RWPE2 (cell line): ENCODE measurements around the gene TFEB.

ENCODE experiments used
- ATAC-seq: fragments of 200-7000 bp; cut with Tn5 transposase; 3 replicates; pipeline ENCODE4 v1.9.1; 2021; ENCODE audit warnings: low read depth
- DNase-seq: peaks from one replicate; pipeline ENCODE4 v3.0.0-alpha.2; 2020; ENCODE audit warnings: low spot score
- H3K27ac ChIP-seq: fragments of 450-650 bp; 2 replicates; pipeline ENCODE4 v1.5.1; 2017; ENCODE audit warnings: mild to moderate bottlenecking; ENCODE audit not compliant: poor library complexity, severe bottlenecking
- H3K27me3 ChIP-seq: fragments of 250-450 bp; sonication (Bioruptor Pico); 2 replicates; pipeline ENCODE4 v1.5.1; 2021; ENCODE audit warnings: mild to moderate bottlenecking, moderate library complexity; ENCODE audit not compliant: insufficient read depth, poor library complexity, severe bottlenecking
- H3K36me3 ChIP-seq: fragments of 250-450 bp; sonication (Bioruptor Pico); 2 replicates; pipeline ENCODE4 v1.5.1; 2020; ENCODE audit warnings: low read depth, mild to moderate bottlenecking, moderate library complexity
- H3K4me1 ChIP-seq: fragments of 250-450 bp; sonication (Bioruptor Pico); 2 replicates; pipeline ENCODE4 v1.5.1; 2021; ENCODE audit warnings: mild to moderate bottlenecking, moderate library complexity; ENCODE audit not compliant: insufficient read depth, poor library complexity, severe bottlenecking
- H3K4me3 ChIP-seq: fragments of 250-450 bp; sonication (Bioruptor Pico); 2 replicates; pipeline ENCODE4 v1.5.1; 2021; ENCODE audit warnings: mild to moderate bottlenecking, moderate library complexity; ENCODE audit not compliant: severe bottlenecking
- H3K9me3 ChIP-seq: fragments of 250-450 bp; sonication (Bioruptor Pico); 2 replicates; pipeline ENCODE4 v1.5.1; 2021; ENCODE audit warnings: mild to moderate bottlenecking, moderate library complexity; ENCODE audit not compliant: severe bottlenecking
- TF ChIP-seq, protein P1 (sequence below): fragments of 450-650 bp; IDR thresholded peaks from one replicate; pipeline ENCODE4 v1.5.1; 2017; ENCODE audit warnings: mild to moderate bottlenecking, moderate library complexity; ENCODE audit not compliant: poor library complexity, severe bottlenecking

TFEB gene

GRCh38 chr6:41780551-41781365 is 45.4 kb upstream of the TFEB start, which contains the start of gene PRICKLE4:
TSS of gene PRICKLE4 (plus strand) at chr6:41780782. CDS start at chr6:41783474, 2,692 bp downstream.
- TF ChIP-seq, protein P1, sequence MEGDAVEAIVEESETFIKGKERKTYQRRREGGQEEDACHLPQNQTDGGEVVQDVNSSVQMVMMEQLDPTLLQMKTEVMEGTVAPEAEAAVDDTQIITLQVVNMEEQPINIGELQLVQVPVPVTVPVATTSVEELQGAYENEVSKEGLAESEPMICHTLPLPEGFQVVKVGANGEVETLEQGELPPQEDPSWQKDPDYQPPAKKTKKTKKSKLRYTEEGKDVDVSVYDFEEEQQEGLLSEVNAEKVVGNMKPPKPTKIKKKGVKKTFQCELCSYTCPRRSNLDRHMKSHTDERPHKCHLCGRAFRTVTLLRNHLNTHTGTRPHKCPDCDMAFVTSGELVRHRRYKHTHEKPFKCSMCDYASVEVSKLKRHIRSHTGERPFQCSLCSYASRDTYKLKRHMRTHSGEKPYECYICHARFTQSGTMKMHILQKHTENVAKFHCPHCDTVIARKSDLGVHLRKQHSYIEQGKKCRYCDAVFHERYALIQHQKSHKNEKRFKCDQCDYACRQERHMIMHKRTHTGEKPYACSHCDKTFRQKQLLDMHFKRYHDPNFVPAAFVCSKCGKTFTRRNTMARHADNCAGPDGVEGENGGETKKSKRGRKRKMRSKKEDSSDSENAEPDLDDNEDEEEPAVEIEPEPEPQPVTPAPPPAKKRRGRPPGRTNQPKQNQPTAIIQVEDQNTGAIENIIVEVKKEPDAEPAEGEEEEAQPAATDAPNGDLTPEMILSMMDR = no peak
- Histone ChIP-seq H3K9me3 (no peaks in the 10 kb centered on the region), H3K4me1 (peaks cover 9% of the 10 kb centered on the region), H3K27me3 (no peaks in the 10 kb centered on the region), H3K4me3 (peak within 1 kb of the TSS; percentile 70), H3K36me3 (peaks cover 23% of the 10 kb centered on the region), H3K27ac (peak within 1 kb of the TSS; percentile 71)
- DNase-seq = no peak
- ATAC-seq = peak; percentile 42

DNA sequence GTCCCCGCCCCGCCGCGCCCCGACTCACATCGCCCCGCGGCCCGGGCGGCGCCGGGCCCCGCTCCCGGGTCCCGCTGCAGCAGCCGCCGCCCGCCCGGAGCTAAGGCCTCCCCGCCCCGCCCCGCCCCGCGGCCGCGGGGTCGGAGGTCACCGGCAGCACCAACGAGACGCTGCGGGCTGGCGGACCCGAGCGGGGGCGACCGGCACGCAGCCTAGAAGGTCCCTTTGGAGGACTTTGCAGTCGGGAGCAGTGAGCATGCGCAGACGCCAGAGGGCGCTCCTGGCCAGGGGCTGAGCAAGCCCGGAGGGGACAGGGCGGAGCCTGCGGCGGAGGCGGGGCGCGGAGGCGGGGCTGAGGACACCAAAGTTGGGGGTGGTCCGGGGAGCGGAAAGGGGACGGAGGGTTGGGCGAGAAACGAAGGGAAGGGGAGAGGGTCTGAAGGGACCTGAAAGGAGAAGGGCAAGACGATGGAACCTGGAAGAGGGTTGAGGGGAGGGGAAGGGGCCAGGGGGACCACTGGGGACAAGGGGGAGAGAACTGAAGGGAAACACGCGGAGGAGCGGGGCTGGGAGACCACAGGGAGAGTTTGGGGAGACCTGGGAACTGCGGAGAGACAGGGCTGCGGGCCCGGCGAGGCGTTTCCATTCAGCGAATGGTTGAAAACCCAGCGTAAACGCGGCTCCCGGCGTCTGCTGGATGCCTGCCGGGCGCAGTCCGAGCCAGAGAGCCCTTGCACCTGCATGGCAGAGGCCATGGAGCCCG is 44.6 kb upstream of the TFEB start, which contains the start of gene FRS3:
Gene FRS3 (minus strand): TSS at position 113 of the 763 bp plus-strand sequence. CDS start 2,913 bp downstream, outside the sequence.
- peaks cover 31% of the 10 kb centered on the region for H3K36me3 ChIP-seq
- H3K4me3 ChIP-seq = peak within 1 kb of the TSS; percentile 70
- peaks cover 9% of the 10 kb centered on the region for H3K4me1 ChIP-seq
- DNase-seq (peak; percentile 90), ATAC-seq (peak; percentile 83)
- no peaks in the 10 kb centered on the region for H3K9me3 ChIP-seq
- TF ChIP-seq, protein P1 = peak; percentile 98
- peak within 1 kb of the TSS; percentile 71 for H3K27ac ChIP-seq
- no peaks in the 10 kb centered on the region for H3K27me3 ChIP-seq

DNA sequence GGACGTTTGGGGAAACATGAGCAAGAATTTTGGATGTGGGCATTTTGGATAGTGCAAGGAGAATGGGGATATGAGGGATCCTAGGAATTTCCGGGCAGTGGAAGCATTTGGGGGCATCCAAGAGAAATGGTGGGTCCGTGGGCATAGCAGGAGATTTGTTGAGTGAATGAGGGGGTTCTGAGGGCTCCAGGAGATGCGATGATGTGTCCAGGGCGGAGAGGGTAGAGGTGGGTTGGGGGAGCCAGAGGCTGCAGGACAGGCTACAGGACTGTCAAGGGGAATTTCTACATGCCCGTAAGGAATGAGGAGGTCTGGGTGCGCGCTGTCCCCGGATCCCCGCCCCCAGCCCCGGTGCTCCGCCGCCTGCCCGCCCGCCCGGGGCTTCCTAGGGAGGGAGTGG is 43.9 kb upstream of the TFEB start:
- Histone ChIP-seq H3K9me3 (no peaks in the 10 kb centered on the region), H3K27ac (peak overlapping the region; percentile 71), H3K36me3 (peaks cover 37% of the 10 kb centered on the region), H3K4me3 (peak overlapping the region; percentile 70), H3K27me3 (no peaks in the 10 kb centered on the region), H3K4me1 (peaks cover 9% of the 10 kb centered on the region)
- no peak for ATAC-seq
- no peak for DNase-seq
- TF ChIP-seq, protein P1 = no peak

DNA sequence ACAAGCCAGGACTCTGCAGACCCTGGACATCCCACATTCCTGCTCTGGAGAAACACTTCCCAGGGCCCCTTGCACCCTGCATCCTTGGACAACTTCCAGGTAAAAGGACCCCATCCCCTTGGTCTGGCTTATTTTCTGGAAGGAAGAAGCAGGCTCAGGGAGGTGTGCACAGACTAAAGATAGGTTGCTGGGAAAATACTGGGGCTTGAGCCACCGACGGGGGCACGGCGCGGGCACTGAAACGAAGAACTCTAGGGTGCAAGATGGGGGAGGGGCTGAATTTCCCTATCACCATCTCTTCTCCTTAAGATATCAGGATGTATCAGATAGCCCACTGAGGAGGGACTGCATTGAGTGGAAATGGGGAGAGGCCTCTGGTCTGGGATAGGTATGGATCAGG is 43.5 kb upstream of the TFEB start:
- peak overlapping the region; percentile 70 for H3K4me3 ChIP-seq
- no peaks in the 10 kb centered on the region for H3K9me3 ChIP-seq
- DNase-seq = no peak
- TF ChIP-seq, protein P1 = no peak
- H3K27ac ChIP-seq = no peak overlapping the region
- no peak for ATAC-seq
- peaks cover 39% of the 10 kb centered on the region for H3K36me3 ChIP-seq
- no peaks in the 10 kb centered on the region for H3K27me3 ChIP-seq
- H3K4me1 ChIP-seq = peaks cover 9% of the 10 kb centered on the region
